ENCODE data around the gene ACTMAP. TPM values are rescaled to one million over a fixed set of nuclear protein-coding genes. Genes with fewer than 3 reads are reported as not detected.
"Not testable (repeated sequence)": the region's sequence is repeated elsewhere in the genome, so short reads cannot be mapped to it uniquely, and the experiment has no call there.

Gene ACTMAP
- total RNA-seq, 1 experiment from 2014 or later = 16.8 TPM

GRCh38 chr19:40785526-40785925, 35.2 kb upstream of the ACTMAP start:
- intact Hi-C loops (cut with micrococcal nuclease) = no loop called here
- Histone ChIP-seq H2AFZ (ENCODE audit: low read depth, low read length, poor library complexity, severe bottlenecking) (no peak overlapping the region), H3K4me1 (ENCODE audit: control insufficient read depth in 1 of 2, insufficient read depth in 2 of 2, low read length in 2 of 2) (no peaks in the 10 kb centered on the region), H4K20me1 (ENCODE audit: insufficient read depth) (no peaks in the 10 kb centered on the region), H3K9me3 (ENCODE audit: control insufficient read depth in 1 of 2, insufficient read depth in 1 of 2, low read depth in 1 of 2, low read length in 2 of 2) (no peaks in the 10 kb centered on the region), H3K4me3 (replicated peaks in 1 of 2; ENCODE audit: low read depth in 1 of 2, low read length in 2 of 2) (no peak overlapping the region), H3K9me2 (ENCODE audit: insufficient read depth) (no peaks in the 10 kb centered on the region), H3K9ac (ENCODE audit: low read length) (no peak overlapping the region), H3K79me2 (ENCODE audit: insufficient read depth, low read length) (no peaks in the 10 kb centered on the region), H3K4me2 (ENCODE audit: low read length) (no peak overlapping the region), H3K27ac (ENCODE audit: low read depth, low read length) (no peak overlapping the region; the same call in 1 of the 2 replicates), H3K36me3 (ENCODE audit: control insufficient read depth in 1 of 2, insufficient read depth in 2 of 2, low read length in 2 of 2) (no peaks in the 10 kb centered on the region), H3K27me3 (ENCODE audit: insufficient read depth, low read length) (no peaks in the 10 kb centered on the region)
- DNase-seq (ENCODE audit: low read depth, low spot score) (no peak), ATAC-seq (no peak)
- ChIA-PET RAD21 (ENCODE audit: low non-redundant PET in 1 of 2, low total read pairs in 2 of 2, uncharacterized antibody in 2 of 2, unreplicated experiment in 2 of 2) (no interaction called here), POLR2A (no interaction called here), CTCF (no interaction called here)
- TF ChIP-seq EGR1 (IDR thresholded peaks at IDR 0.05; ENCODE audit: low read depth) (no peak), REST (IDR thresholded peaks at IDR 0.05; ENCODE audit: low read depth) (no peak), POLR2A (IDR thresholded peaks at IDR 0.05; ENCODE audit: borderline replicate concordance, extremely low read depth, insufficient read depth, insufficient read length) (no peak), CEBPB (IDR thresholded peaks at IDR 0.05; ENCODE audit: low read depth) (no peak), ZBTB33 (IDR thresholded peaks at IDR 0.05; ENCODE audit: extremely low read depth, insufficient replicate concordance, low read length) (no peak), SIN3A (IDR thresholded peaks at IDR 0.05; ENCODE audit: low read depth) (no peak), YY1 (IDR thresholded peaks at IDR 0.05; ENCODE audit: extremely low read depth, insufficient replicate concordance, low read depth, low read length) (no peak), CTCF (IDR thresholded peaks at IDR 0.05 in 2 of 3, conservative IDR thresholded peaks at IDR 0.05 in 1 of 3; ENCODE audit: borderline replicate concordance in 1 of 3, insufficient read depth in 1 of 3, low read depth in 2 of 3, low read length in 2 of 3) (no peak), ELF1 (IDR thresholded peaks at IDR 0.05; ENCODE audit: borderline replicate concordance, low read depth) (no peak), CBX3 (IDR thresholded peaks at IDR 0.05; ENCODE audit: low read depth) (no peak), POLR2AphosphoS5 (IDR thresholded peaks at IDR 0.05; ENCODE audit: low read depth, low read length) (no peak), SRF (IDR thresholded peaks at IDR 0.05; ENCODE audit: low read depth) (no peak), EZH2phosphoT487 (IDR thresholded peaks at IDR 0.05; ENCODE audit: borderline replicate concordance) (no peak)
- TF ChIP-seq, protein P1, sequence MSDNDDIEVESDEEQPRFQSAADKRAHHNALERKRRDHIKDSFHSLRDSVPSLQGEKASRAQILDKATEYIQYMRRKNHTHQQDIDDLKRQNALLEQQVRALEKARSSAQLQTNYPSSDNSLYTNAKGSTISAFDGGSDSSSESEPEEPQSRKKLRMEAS (IDR thresholded peaks at IDR 0.05) = no peak
- BruUV-seq (replicated peaks) = no TSS peak

DNA sequence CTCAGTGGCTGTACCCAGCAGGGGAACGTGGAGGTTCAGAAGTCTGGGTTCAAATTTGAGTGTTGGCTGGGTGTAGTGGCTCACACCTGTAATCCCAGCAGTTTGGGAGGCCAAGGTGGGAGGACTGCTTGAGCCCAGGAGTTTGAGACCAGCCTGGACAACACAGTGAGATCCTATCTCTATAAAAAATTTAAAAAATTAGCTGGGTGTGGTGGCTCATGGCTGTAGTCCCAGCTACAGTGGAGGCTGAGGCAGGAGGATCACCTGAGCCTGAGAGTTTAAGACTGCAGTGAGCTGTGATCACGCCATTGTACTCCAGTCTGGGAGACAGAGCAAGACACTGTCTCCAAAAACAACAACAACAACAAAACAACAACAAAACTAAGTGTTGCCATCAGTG, 33.9 kb upstream of the ACTMAP start:
- intact Hi-C loops (cut with micrococcal nuclease); H3K4me3 ChIP-seq (replicated peaks in 1 of 2; ENCODE audit: low read depth in 1 of 2, low read length in 2 of 2); H3K9me2 ChIP-seq (ENCODE audit: insufficient read depth); BruUV-seq (replicated peaks); DNase-seq (ENCODE audit: low read depth, low spot score); H3K4me1 ChIP-seq (ENCODE audit: control insufficient read depth in 1 of 2, insufficient read depth in 2 of 2, low read length in 2 of 2); H3K4me2 ChIP-seq (ENCODE audit: low read length); RAD21 ChIA-PET (ENCODE audit: low non-redundant PET in 1 of 2, low total read pairs in 2 of 2, uncharacterized antibody in 2 of 2, unreplicated experiment in 2 of 2); H3K79me2 ChIP-seq (ENCODE audit: insufficient read depth, low read length); H3K27ac ChIP-seq (ENCODE audit: low read depth, low read length); H2AFZ ChIP-seq (ENCODE audit: low read depth, low read length, poor library complexity, severe bottlenecking); H3K9ac ChIP-seq (ENCODE audit: low read length); ATAC-seq; CTCF ChIA-PET; H3K36me3 ChIP-seq (ENCODE audit: control insufficient read depth in 1 of 2, insufficient read depth in 2 of 2, low read length in 2 of 2); POLR2A ChIA-PET; H3K27me3 ChIP-seq (ENCODE audit: insufficient read depth, low read length); H3K9me3 ChIP-seq (ENCODE audit: control insufficient read depth in 1 of 2, insufficient read depth in 1 of 2, low read depth in 1 of 2, low read length in 2 of 2); H4K20me1 ChIP-seq (ENCODE audit: insufficient read depth): not testable (repeated sequence)
